HL-60 (cell line): Measurements from ENCODE around the gene ZMIZ1.

Experiments
- CTCF ChIP-seq: IDR thresholded peaks from one replicate; pipeline ENCODE4 v1.5.1; 2011; ENCODE audit warnings: low read length, control low read depth, inconsistent platforms; ENCODE audit not compliant: insufficient read depth
- GABPA ChIP-seq: IDR thresholded peaks from 2 replicates; pipeline ENCODE4 v1.6.1; 2012; ENCODE audit warnings: low read depth
- POLR2AphosphoS5 ChIP-seq: IDR thresholded peaks from 2 replicates; pipeline ENCODE4 v1.6.1; 2012; ENCODE audit warnings: low read depth

DNA sequence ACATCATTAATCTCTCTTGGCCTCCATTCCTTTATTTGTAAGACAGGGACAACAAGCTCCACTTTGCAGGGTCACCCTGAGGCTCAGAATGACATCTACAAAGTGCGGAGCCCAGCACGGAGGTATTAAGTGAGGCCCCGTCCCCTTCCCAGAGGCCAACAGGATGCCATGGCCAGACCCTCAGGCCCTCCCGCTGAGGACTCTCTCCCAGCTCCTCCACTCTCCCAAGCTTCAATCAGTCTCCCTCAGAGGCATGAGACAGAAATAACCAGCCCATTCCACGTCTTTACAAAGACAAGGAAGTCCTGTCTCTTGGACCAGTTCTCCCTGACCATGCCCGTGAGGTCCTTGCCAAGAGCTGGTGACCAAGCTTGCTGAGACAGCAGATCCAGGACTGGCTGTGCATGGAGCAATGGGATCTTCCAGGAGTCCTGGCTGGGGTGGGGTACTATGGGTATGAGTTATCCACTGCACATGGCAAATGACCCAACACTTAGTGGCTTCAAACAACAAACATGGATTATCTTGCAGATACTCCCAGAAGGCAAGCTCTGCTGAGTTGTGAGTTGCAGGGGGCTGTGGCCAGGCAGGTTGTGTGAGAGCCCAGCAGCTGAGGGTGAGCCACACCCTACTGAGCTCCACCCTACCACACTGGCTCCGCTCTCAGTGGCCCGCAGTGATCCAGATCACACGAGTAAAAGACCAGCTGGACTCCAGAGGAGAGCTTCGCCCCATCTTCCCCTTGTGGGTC is 274.2 kb downstream of the ZMIZ1 start:
- TF ChIP-seq CTCF = no peak
- no peak for TF ChIP-seq GABPA
- no peak for TF ChIP-seq POLR2AphosphoS5
